HG02884 (cell line): ENCODE data around the gene MIX23.

Source experiments
- ATAC-seq: cut with Tn5 transposase; IDR thresholded peaks from one replicate; pipeline ENCODE4 v1.9.1; 2021; ENCODE audit warnings: mild to moderate bottlenecking, moderate library complexity; ENCODE audit not compliant: unreplicated experiment

Gene MIX23

GRCh38 chr3:122353215-122353614 is 29.8 kb downstream of the MIX23 start:
- ATAC-seq, result no peak

GRCh38 chr3:122351612-122352011 is 31.4 kb downstream of the MIX23 start:
- no peak for ATAC-seq

- no peak for ATAC-seq
These were observed 32.1 kb downstream of the MIX23 start for GRCh38 chr3:122350814-122351418.

DNA sequence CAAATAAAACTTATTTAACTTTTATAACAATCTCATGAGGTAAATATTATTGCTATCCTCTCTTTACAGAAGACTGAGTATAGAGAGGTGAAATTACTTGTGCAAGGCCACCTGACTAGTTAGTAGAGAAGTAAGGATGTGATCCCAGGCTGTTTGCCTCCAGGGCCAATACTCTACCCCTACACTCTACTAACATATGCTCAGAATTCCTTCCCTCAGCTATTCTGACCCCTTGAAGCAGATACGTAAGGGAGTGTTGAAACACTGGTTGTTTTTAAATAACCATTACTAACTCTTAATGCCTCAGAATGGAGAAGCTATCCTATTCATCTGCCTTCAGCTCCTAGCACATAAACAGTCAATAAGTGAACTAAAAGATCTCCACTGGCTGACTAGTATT is 33.9 kb downstream of the MIX23 start:
- ATAC-seq, result no peak

DNA sequence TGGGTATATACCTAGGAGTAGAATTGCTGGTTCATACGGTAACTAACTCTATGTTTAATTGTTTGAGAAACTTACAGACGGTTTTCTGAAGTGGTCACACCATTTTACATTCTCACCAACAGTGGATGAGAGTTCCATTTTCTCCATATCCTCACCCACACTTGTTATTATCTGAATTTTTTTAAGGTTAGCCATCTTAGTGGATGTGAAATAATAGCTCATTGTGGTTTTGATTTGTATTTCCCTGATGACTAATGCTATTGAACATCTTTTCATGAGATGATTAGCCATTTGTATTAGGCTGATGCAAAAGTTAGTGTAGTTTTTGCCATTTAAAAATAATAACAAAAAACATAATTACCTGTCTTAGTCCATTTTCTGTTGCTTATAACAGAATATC is 39.4 kb downstream of the MIX23 start:
- no peak for ATAC-seq

- ATAC-seq, result no peak
These were observed 40.2 kb downstream of the MIX23 start for GRCh38 chr3:122342803-122343202.

- ATAC-seq, result no peak
These were observed 50.5 kb downstream of the MIX23 start for GRCh38 chr3:122332551-122332950.

GRCh38 chr3:122331886-122332285 is 51.1 kb downstream of the MIX23 start:
- no peak for ATAC-seq

DNA sequence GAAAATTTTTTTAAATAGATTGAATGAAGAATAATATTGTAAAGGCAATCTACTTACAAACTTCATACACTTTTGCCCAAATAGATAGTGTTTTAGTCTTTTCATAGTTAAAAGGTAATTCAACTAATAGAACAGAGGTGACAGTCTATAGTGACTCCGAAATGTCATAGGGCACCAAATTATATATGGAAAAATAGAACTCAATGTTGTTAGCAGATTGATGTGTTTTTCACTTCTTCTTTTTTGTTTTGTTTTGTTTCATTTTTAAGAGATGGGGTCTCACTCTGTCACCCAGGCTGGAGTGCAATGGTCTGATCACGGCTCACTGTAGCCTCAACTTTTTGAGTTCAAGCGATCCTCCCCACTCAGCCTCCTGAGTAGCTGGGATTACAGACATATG is 57.3 kb downstream of the MIX23 start:
- ATAC-seq, result no peak

GRCh38 chr3:122324871-122325323 is 58.1 kb downstream of the MIX23 start, which contains the start of gene CSTA:
Gene CSTA, plus strand, starts transcription at chr3:122325248. Its CDS starts 45 bp downstream, at chr3:122325293.
- no peak for ATAC-seq

GRCh38 chr3:122322095-122323075 is 60.6 kb downstream of the MIX23 start:
- ATAC-seq, result peak; percentile 52

GRCh38 chr3:122318620-122319019 is 64.4 kb downstream of the MIX23 start:
- no peak for ATAC-seq

DNA sequence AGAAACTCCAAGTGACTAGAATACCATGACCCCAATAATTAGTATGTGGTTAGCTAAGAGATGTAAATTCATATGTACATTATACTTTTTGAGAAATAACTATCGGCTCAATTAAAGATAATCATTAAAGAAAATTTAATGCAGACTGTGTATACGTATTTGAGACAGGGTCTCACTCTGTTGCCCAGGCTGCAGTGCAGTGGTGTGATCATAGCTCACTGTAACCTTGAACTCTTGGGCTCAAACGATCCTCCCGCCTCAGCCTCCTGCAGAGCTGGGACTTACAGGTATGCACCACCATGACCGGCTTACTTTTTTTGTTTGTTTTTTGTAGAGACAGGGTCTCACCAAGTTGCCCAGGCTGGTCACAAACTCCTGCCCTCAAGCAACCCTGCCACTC is 66.7 kb downstream of the MIX23 start:
- ATAC-seq, result no peak

GRCh38 chr3:122315619-122316018 is 67.4 kb downstream of the MIX23 start:
- ATAC-seq, result no peak

DNA sequence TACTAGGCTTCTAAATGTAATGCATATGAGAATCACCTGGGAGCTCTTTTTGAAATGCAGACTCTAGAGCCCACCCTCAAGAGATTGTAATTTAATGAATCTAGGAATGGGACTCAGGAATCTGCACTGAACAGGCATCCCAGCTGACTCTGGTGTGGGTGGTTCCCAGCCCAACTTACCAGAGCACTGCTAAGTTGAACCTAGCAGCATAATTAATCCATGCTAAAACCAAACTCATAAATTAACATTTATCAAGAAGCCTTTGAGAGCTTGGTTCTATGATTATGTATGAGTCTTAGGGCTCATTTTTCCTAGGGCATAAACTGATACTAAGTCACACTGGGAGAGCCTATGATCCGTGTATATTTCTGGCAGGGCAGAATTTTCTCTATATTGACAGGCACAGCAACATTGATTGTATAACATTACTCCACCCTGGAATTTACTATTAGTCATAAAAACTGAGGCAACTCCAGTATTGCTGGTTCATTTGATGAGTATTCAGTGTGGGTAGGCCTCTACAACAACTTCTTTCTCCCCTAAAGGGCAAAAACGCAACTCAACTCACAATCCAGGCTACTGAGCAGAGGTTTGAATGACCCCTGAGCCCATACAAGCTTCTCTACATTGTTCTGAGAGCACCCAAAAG is 68.7 kb downstream of the MIX23 start:
- ATAC-seq, result no peak

DNA sequence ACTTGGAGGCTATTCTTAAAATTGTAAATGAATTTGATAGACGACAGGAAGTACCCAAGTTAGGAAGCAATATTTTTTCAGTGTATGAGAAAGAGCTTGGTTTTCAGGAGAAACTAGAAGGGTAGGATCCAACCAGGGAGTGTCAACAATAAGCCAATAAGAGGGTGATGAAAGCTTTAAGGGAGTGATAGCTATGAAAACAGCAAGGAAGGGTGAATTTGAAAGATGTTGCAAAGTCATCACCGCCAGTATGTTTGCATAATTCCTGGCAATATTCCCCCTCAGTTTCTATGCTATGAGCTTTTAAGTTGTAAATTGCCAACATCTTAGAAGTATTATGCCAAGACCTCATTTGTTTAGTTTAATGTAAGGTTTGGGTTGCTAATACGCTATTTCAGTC is 69.8 kb downstream of the MIX23 start:
- ATAC-seq, result no peak

GRCh38 chr3:122312826-122313225 is 70.2 kb downstream of the MIX23 start:
- ATAC-seq, result no peak

DNA sequence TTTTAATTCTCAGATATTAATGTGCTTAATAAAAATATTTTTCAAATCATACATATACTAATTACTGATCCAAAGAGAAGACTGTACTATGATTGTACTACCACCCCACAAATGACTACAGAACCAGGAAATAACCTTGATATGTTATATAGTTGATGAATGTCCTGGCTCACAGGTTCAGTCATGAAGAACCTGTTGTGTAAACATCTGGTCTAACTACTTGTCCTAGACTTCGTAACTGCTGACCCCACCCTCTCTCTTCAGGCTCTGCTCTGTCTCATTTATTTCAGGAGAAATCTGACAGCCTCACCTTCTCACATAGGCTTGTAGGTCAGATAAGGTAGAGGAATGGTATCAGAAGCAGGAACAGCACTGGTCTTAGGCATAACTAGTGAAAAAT is 72.7 kb downstream of the MIX23 start:
- no peak for ATAC-seq
